H1 (cell line): ENCODE results near the gene ARHGAP26. TPM values are rescaled to one million over a fixed set of nuclear protein-coding genes. Genes with fewer than 3 reads are reported as not detected.

Experiments used
- CTCF ChIA-PET: fragments of 300-600 bp; sonication (Branson Sonifier 250); formaldehyde crosslinking; loops from one replicate; lab custom pipeline; 2021; ENCODE audit not compliant: partially characterized antibody; lab: Charles Lee
- POLR2A ChIA-PET: fragments of 300-600 bp; sonication (Branson Sonifier 250); formaldehyde crosslinking; loops from one replicate; lab custom pipeline; 2021; ENCODE audit warnings: inconsistent platforms; ENCODE audit not compliant: partially characterized antibody; lab: Charles Lee
- DNase-seq, 2 experiments: peaks; one replicate each; pipeline versions ENCODE4 v3.0.0 to v3.0.0-alpha.2; 2010 to 2022; ENCODE audit warnings: low spot score in 2 of 2, low read depth in 1 of 2, mixed read lengths in 1 of 2
- FAIRE-seq: peaks from 2 replicates; lab custom pipeline; 2011; peaks lifted over from hg19 to GRCh38; lab: Jason Lieb, UNC
- H2AFZ ChIP-seq: 2 replicates; pipeline ENCODE4 v1.8.1; 2012; ENCODE audit warnings: low read length, inconsistent platforms
- H2AK5ac ChIP-seq: 2 replicates; pipeline ENCODE4 v1.6.1; 2013; ENCODE audit warnings: low read depth, low read length
- H2BK120ac ChIP-seq: replicated peaks from 2 replicates; pipeline ENCODE3; 2013; ENCODE audit warnings: low read depth, low read length, inconsistent platforms
- H2BK12ac ChIP-seq: 2 replicates; pipeline ENCODE4 v1.6.1; 2013; ENCODE audit warnings: low read depth, low read length
- H2BK15ac ChIP-seq: 2 replicates; pipeline ENCODE4 v1.6.1; 2013; ENCODE audit warnings: low read length
- H2BK20ac ChIP-seq: 2 replicates; pipeline ENCODE4 v1.6.1; 2013; ENCODE audit warnings: low read length
- H2BK5ac ChIP-seq: 2 replicates; pipeline ENCODE4 v1.6.1; 2013; ENCODE audit warnings: low read depth, low read length
- H3K14ac ChIP-seq: 2 replicates; pipeline ENCODE4 v1.6.1; 2013; ENCODE audit warnings: inconsistent platforms; ENCODE audit not compliant: insufficient read length
- H3K18ac ChIP-seq: 2 replicates; pipeline ENCODE4 v1.6.1; 2013; ENCODE audit warnings: low read length; ENCODE audit errors: extremely low read depth
- H3K23ac ChIP-seq: 2 replicates; pipeline ENCODE4 v1.6.1; 2013; ENCODE audit warnings: inconsistent platforms; ENCODE audit not compliant: insufficient read length
- H3K23me2 ChIP-seq: 2 replicates; pipeline ENCODE4 v1.6.1; 2013; ENCODE audit warnings: low read depth, low read length
- H3K27ac ChIP-seq: 2 replicates; pipeline ENCODE4 v1.6.1; 2011; ENCODE audit warnings: low read depth, low read length, inconsistent platforms
- H3K27me3 ChIP-seq, 4 experiments: replicated peaks in 1 of 4; 1 replicate in 1 of 4; 2 replicates in 3 of 4; pipeline versions ENCODE4 v1.6.1 to v1.8.1; 2011 to 2013; ENCODE audit warnings: low read length in 3 of 4, mild to moderate bottlenecking in 3 of 4, inconsistent platforms in 2 of 4, mixed read lengths in 2 of 4, moderate library complexity in 1 of 4; ENCODE audit not compliant: control insufficient read depth in 3 of 4, insufficient read depth in 3 of 4; ENCODE audit errors: extremely low read depth in 1 of 4
- H3K36me3 ChIP-seq, 4 experiments: 2 replicates each; pipeline versions ENCODE4 v1.6.1 to v1.8.1; 2011 to 2013; ENCODE audit warnings: mild to moderate bottlenecking in 4 of 4, low read length in 3 of 4, moderate library complexity in 2 of 4, control low read depth in 1 of 4, inconsistent platforms in 1 of 4; ENCODE audit not compliant: insufficient read depth in 4 of 4, control insufficient read depth in 2 of 4
- H3K4ac ChIP-seq: replicated peaks from 2 replicates; pipeline ENCODE3; 2013; ENCODE audit warnings: low read length, low read depth, mixed read lengths, inconsistent platforms; ENCODE audit not compliant: insufficient read length
- H3K4me1 ChIP-seq, 4 experiments: replicated peaks in 1 of 4; 1 replicate in 1 of 4; 2 replicates in 3 of 4; pipeline versions ENCODE4 v1.6.1 to v1.8.1; 2011 to 2013; ENCODE audit warnings: low read length in 3 of 4, inconsistent platforms in 2 of 4, mixed read lengths in 1 of 4; ENCODE audit not compliant: insufficient read depth in 4 of 4, control insufficient read depth in 3 of 4
- H3K4me2 ChIP-seq, 2 experiments: 2 replicates each; pipeline versions ENCODE4 v1.6.1 to v1.8.1; 2011 to 2013; ENCODE audit warnings: low read depth in 2 of 2, low read length in 2 of 2, control low read depth in 1 of 2, inconsistent platforms in 1 of 2, mild to moderate bottlenecking in 1 of 2; ENCODE audit not compliant: insufficient read depth in 1 of 2
- H3K4me3 ChIP-seq, 4 experiments: fragments of 200-600, 300-600 bp in 1 of 4; sonication (generic), shearing (Covaris generic), sonication (Bioruptor Twin) in 1 of 4; 2 replicates each; pipeline versions ENCODE4 v1.5.1 to v1.8.1; 2011 to 2016; ENCODE audit warnings: low read length in 4 of 4, low read depth in 3 of 4, control low read depth in 2 of 4, inconsistent platforms in 2 of 4, mild to moderate bottlenecking in 2 of 4, mixed read lengths in 1 of 4, moderate library complexity in 1 of 4; ENCODE audit not compliant: insufficient read depth in 2 of 4; ENCODE audit errors: extremely low read depth in 1 of 4
- H3K56ac ChIP-seq: replicated peaks from 2 replicates; pipeline ENCODE3; 2013; ENCODE audit warnings: low read depth, mild to moderate bottlenecking, mixed read lengths, low read length, inconsistent platforms; ENCODE audit not compliant: insufficient read length
- H3K79me1 ChIP-seq: 2 replicates; pipeline ENCODE4 v1.6.1; 2013; ENCODE audit warnings: low read depth, low read length, control low read depth
- H3K79me2 ChIP-seq, 2 experiments: 2 replicates each; pipeline versions ENCODE4 v1.6.1 to v1.8.1; 2012 to 2013; ENCODE audit warnings: low read length in 2 of 2, mild to moderate bottlenecking in 2 of 2, inconsistent platforms in 1 of 2; ENCODE audit not compliant: insufficient read depth in 2 of 2, control insufficient read depth in 1 of 2
- H3K9ac ChIP-seq, 4 experiments: replicated peaks in 1 of 4; 1 replicate in 1 of 4; 2 replicates in 3 of 4; pipeline versions ENCODE4 v1.6.1 to v1.8.1; 2011 to 2013; ENCODE audit warnings: low read depth in 3 of 4, low read length in 3 of 4, control low read depth in 2 of 4, mild to moderate bottlenecking in 2 of 4, moderate library complexity in 2 of 4, inconsistent platforms in 1 of 4; ENCODE audit errors: extremely low read depth in 1 of 4
- H3K9me3 ChIP-seq, 2 experiments: 2 replicates each; pipeline versions ENCODE4 v1.6.1 to v1.8.1; 2012 to 2013; ENCODE audit warnings: mild to moderate bottlenecking in 2 of 2, moderate library complexity in 2 of 2, control low read depth in 1 of 2, inconsistent platforms in 1 of 2, low read depth in 1 of 2, low read length in 1 of 2, mixed read lengths in 1 of 2; ENCODE audit not compliant: insufficient read depth in 2 of 2
- H4K20me1 ChIP-seq, 2 experiments: replicated peaks in 1 of 2; 2 replicates each; pipeline versions ENCODE3 to v1.8.1; 2011 to 2013; ENCODE audit warnings: inconsistent platforms in 2 of 2, low read length in 2 of 2, mild to moderate bottlenecking in 1 of 2; ENCODE audit not compliant: insufficient read depth in 2 of 2, control insufficient read depth in 1 of 2
- H4K5ac ChIP-seq: 2 replicates; pipeline ENCODE4 v1.6.1; 2013; ENCODE audit warnings: low read length, low read depth, mixed read lengths, inconsistent platforms; ENCODE audit not compliant: insufficient read length
- H4K8ac ChIP-seq: 2 replicates; pipeline ENCODE4 v1.8.0; 2013; ENCODE audit warnings: mild to moderate bottlenecking, moderate library complexity, low read length, inconsistent platforms; ENCODE audit not compliant: insufficient read depth; ENCODE audit errors: extremely low read depth
- H4K91ac ChIP-seq: replicated peaks from 2 replicates; pipeline ENCODE3; 2013; ENCODE audit warnings: low read length, mixed read lengths, inconsistent platforms; ENCODE audit not compliant: insufficient read length
- CEBPB ChIP-seq: IDR thresholded peaks from 2 replicates; pipeline ENCODE4 v1.6.1; 2012; ENCODE audit warnings: low read depth, low read length
- CHD1 ChIP-seq: IDR thresholded peaks from 2 replicates; pipeline ENCODE4 v1.6.1; 2012; ENCODE audit warnings: low read depth, low read length, improper control_type of control experiment
- FOSL1 ChIP-seq: IDR thresholded peaks from 2 replicates; pipeline ENCODE4 v1.6.1; 2011; ENCODE audit warnings: mild to moderate bottlenecking, low read depth, low read length, moderate library complexity; ENCODE audit not compliant: insufficient read depth
- KDM4A ChIP-seq: IDR thresholded peaks from one replicate; pipeline ENCODE4 v1.7.1; 2012; ENCODE audit warnings: low read depth, mild to moderate bottlenecking, moderate library complexity, low read length, inconsistent platforms; ENCODE audit not compliant: severe bottlenecking
- KDM5A ChIP-seq: fragments of 200-600 bp; IDR thresholded peaks from 2 replicates; pipeline ENCODE4 v1.7.1; 2012; ENCODE audit warnings: mild to moderate bottlenecking, low read length, inconsistent platforms, mixed read lengths
- NANOG ChIP-seq: IDR thresholded peaks from 2 replicates; pipeline ENCODE4 v1.6.1; 2011; ENCODE audit warnings: low read length, low read depth, mild to moderate bottlenecking, inconsistent platforms; ENCODE audit not compliant: insufficient read depth, poor library complexity, severe bottlenecking
- PHF8 ChIP-seq: fragments of 200-600 bp; sonication (generic); conservative IDR thresholded peaks from 2 replicates; pipeline ENCODE4 v1.7.1; 2012; ENCODE audit warnings: low read depth, mild to moderate bottlenecking, inconsistent platforms, low read length, moderate library complexity
- RXRA ChIP-seq: IDR thresholded peaks from 2 replicates; pipeline ENCODE4 v1.6.1; 2011; ENCODE audit warnings: low read depth, mild to moderate bottlenecking, low read length, moderate library complexity; ENCODE audit not compliant: insufficient read depth
- SP1 ChIP-seq: IDR thresholded peaks from 2 replicates; pipeline ENCODE4 v1.6.1; 2011; ENCODE audit warnings: low read depth, low read length
- TAF1 ChIP-seq: IDR thresholded peaks from 2 replicates; pipeline ENCODE4 v1.6.1; 2011; ENCODE audit warnings: mild to moderate bottlenecking, low read depth, low read length
- TBP ChIP-seq: IDR thresholded peaks from 2 replicates; pipeline ENCODE4 v1.6.1; 2011; ENCODE audit warnings: low read depth, low read length, improper control_type of control experiment
- TCF12 ChIP-seq: IDR thresholded peaks from 2 replicates; pipeline ENCODE4 v1.6.1; 2011; ENCODE audit warnings: low read depth, mild to moderate bottlenecking, low read length
- WGBS, 2 experiments: shearing (Covaris generic) in 1 of 2; methylation state at CpG; one replicate each; pipeline versions ENCODE4 v1.1.6 to v1.1.7; 2013 to 2015; ENCODE audit warnings: low lambda C conversion rate in 2 of 2, mixed read lengths in 2 of 2, inconsistent platforms in 1 of 2, low coverage in 1 of 2, missing lambda C conversion rate in 1 of 2; ENCODE audit not compliant: insufficient replicate concordance in 2 of 2, insufficient coverage in 1 of 2, insufficient read length in 1 of 2; ENCODE audit errors: extremely low coverage in 1 of 2, missing lambda C conversion rate in 1 of 2; 5-methylcytosine and 5-hydroxymethylcytosine counted together
- polyA plus RNA-seq, 7 experiments: library from polyadenylated mRNA; depleted of rRNA in 3 of 7; stranded (reverse) in 5 of 7; unstranded in 2 of 7; fragments of >200 nt in 5 of 7; fragments of 200-250 nt in 2 of 7; gene quantifications; 1 replicate in 5 of 7; 2 replicates in 1 of 7; 4 replicates in 1 of 7; pipeline versions ENCODE4 v1.2.1 to v1.2.3, GENCODE V29; 2011 to 2013; ENCODE audit warnings: missing spikeins in 2 of 7, mixed read lengths in 2 of 7
- total RNA-seq: library from RNA; stranded (reverse); fragmentation: NEBNext Ultra II Directional; extraction: Animal tissue kit (Norgen Biotek cat#: 25700); gene quantifications from 2 replicates; pipeline ENCODE4 v1.2.1, GENCODE V29; 2021
- TF ChIP-seq, protein P1 (sequence below): IDR thresholded peaks from 2 replicates; pipeline ENCODE4 v1.6.1; 2011; ENCODE audit warnings: low read length, improper control_type of control experiment

Gene ARHGAP26
- total and polyA plus RNA-seq, 2 of the 8 experiments (the other 6 are each of a cell fraction or from before 2014, with no cell fraction given) = 7.1 to 24.8 TPM

DNA sequence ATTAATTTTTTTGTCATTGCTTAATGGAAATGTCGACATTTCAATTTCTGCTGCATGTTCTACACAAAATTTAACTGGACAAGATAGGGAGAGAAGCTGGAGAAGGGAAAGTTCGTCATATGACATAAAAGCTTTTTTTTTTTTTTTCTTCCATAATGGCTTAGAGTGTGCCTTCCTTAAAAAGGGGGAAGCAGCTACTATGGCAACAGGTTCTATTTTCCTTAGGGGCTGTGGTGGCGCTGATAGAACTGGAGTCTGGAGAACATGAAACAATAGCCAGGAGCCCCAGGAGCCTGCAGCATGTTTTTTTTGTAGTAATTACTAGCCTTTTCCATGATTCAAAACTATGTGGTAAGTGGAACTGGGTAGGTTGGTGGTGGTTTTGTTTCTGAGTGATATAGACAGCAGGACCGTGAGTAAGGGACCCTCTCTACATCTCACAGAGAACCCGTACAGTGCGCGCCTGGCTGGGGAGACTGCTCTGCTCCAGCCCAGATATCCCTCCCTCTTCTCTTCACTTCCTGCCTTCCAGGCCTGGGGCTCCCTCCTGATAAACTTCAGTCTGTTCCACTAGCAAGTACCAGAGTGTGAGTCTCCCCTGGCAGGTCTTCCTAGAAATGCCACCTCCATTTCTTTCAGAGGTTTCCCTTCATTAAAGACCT is 331.7 kb downstream of the ARHGAP26 start:
- H2AFZ ChIP-seq = no peak overlapping the region
- ChIA-PET POLR2A (no interaction called here), CTCF (interaction anchor here (0.6 to 1.2 kb wide), 4 partner anchors 8 to 32 kb away, joined by 3 read pairs; no protein-coding TSS in a partner anchor)
- H4K5ac ChIP-seq = no peak overlapping the region
- H2BK12ac ChIP-seq = no peak overlapping the region
- H3K9me3 ChIP-seq = no peaks in the 10 kb centered on the region
- no peak overlapping the region for H3K56ac ChIP-seq
- no peaks in the 10 kb centered on the region for H3K36me3 ChIP-seq
- no peak overlapping the region for H3K14ac ChIP-seq
- H3K27me3 ChIP-seq = no peaks in the 10 kb centered on the region
- DNase-seq (no peak), FAIRE-seq (no peak)
- H4K8ac ChIP-seq = no peak overlapping the region
- H4K91ac ChIP-seq = no peak overlapping the region
- no peak overlapping the region for H3K9ac ChIP-seq
- no peak overlapping the region for H2BK20ac ChIP-seq
- H3K23me2 ChIP-seq = no peaks in the 10 kb centered on the region
- H4K20me1 ChIP-seq = no peaks in the 10 kb centered on the region
- no peak overlapping the region for H2BK120ac ChIP-seq
- H2BK15ac ChIP-seq = no peak overlapping the region
- H3K4me1 ChIP-seq = no peaks in the 10 kb centered on the region
- H3K79me1 ChIP-seq = no peaks in the 10 kb centered on the region
- H3K23ac ChIP-seq = no peak overlapping the region
- no peak overlapping the region for H3K18ac ChIP-seq
- H3K4me2 ChIP-seq = no peak overlapping the region
- no peak overlapping the region for H2BK5ac ChIP-seq
- 91% methylated on average over 7 of the region's 7 CpGs; no CpG with 5 or more reads in 1 of the 2 experiments for WGBS, 2 experiments
- no peak overlapping the region for H3K4me3 ChIP-seq
- H3K4ac ChIP-seq = no peak overlapping the region
- no peak overlapping the region for H2AK5ac ChIP-seq
- no peaks in the 10 kb centered on the region for H3K79me2 ChIP-seq
- no peak overlapping the region for H3K27ac ChIP-seq
- TF ChIP-seq TBP (no peak), NANOG (no peak), TCF12 (no peak), FOSL1 (no peak), KDM5A (no peak), TAF1 (no peak), CHD1 (no peak), PHF8 (no peak), CEBPB (no peak), SP1 (no peak), RXRA (no peak), KDM4A (no peak)
- TF ChIP-seq, protein P1, sequence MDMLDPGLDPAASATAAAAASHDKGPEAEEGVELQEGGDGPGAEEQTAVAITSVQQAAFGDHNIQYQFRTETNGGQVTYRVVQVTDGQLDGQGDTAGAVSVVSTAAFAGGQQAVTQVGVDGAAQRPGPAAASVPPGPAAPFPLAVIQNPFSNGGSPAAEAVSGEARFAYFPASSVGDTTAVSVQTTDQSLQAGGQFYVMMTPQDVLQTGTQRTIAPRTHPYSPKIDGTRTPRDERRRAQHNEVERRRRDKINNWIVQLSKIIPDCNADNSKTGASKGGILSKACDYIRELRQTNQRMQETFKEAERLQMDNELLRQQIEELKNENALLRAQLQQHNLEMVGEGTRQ = no peak
